CD4-positive, alpha-beta memory T cell (primary cell): Measurements from ENCODE around the gene SCYGR1. TPM values are rescaled to one million over a fixed set of nuclear protein-coding genes. Genes with fewer than 3 reads are reported as not detected.

ENCODE experiments used
- CTCF ChIA-PET: fragments of 350-600 bp; sonication (Branson Sonifier 250); formaldehyde crosslinking; loops from one replicate; lab custom pipeline; 2021; ENCODE audit warnings: inconsistent platforms; ENCODE audit not compliant: partially characterized antibody; lab: Charles Lee
- POLR2A ChIA-PET: fragments of 350-600 bp; sonication (Branson Sonifier 250); formaldehyde crosslinking; loops from one replicate; lab custom pipeline; 2021; ENCODE audit not compliant: partially characterized antibody; lab: Charles Lee
- DNase-seq, 5 donors: peaks; one replicate each; pipeline versions ENCODE4 v3.0.0 to v3.0.0-alpha.2; 2020 to 2022; ENCODE audit warnings: mixed read lengths in 1 of 5
- H3K27ac ChIP-seq: one replicate; pipeline ENCODE4 v1.7.0; 2013; ENCODE audit warnings: low read depth, low read length
- H3K27me3 ChIP-seq: 2 replicates; pipeline ENCODE4 v1.7.0; 2013; ENCODE audit warnings: mild to moderate bottlenecking, low read length, moderate library complexity; ENCODE audit not compliant: insufficient read depth
- H3K36me3 ChIP-seq: 2 replicates; pipeline ENCODE4 v1.7.0; 2013; ENCODE audit warnings: mild to moderate bottlenecking, low read length, moderate library complexity; ENCODE audit not compliant: insufficient read depth
- H3K4me1 ChIP-seq: 2 replicates; pipeline ENCODE4 v1.7.0; 2013; ENCODE audit warnings: mild to moderate bottlenecking, low read length, moderate library complexity; ENCODE audit not compliant: insufficient read depth
- H3K4me3 ChIP-seq, 2 donors: one replicate each; pipeline ENCODE4 v1.7.0; 2013; ENCODE audit warnings: low read length in 2 of 2, mild to moderate bottlenecking in 1 of 2
- H3K9me3 ChIP-seq, 2 donors: one replicate each; pipeline ENCODE4 v1.7.0; 2013; ENCODE audit warnings: low read length in 2 of 2, control low read depth in 1 of 2; ENCODE audit not compliant: control insufficient read depth in 1 of 2
- H3K27ac Mint-ChIP-seq, 7 donors: one replicate each; pipeline ENCODE4 v1.8.0; 2020 to 2021; ENCODE audit warnings: mixed read lengths in 7 of 7, mild to moderate bottlenecking in 6 of 7, inconsistent platforms in 3 of 7, moderate library complexity in 3 of 7
- H3K27me3 Mint-ChIP-seq, 2 donors: one replicate each; pipeline ENCODE4 v1.8.0; 2020 to 2021; ENCODE audit warnings: mixed read lengths in 2 of 2
- H3K36me3 Mint-ChIP-seq, 2 donors: one replicate each; pipeline ENCODE4 v1.8.0; 2020 to 2021; ENCODE audit warnings: mixed read lengths in 2 of 2, inconsistent platforms in 1 of 2, mild to moderate bottlenecking in 1 of 2
- H3K4me1 Mint-ChIP-seq, 4 donors: one replicate each; pipeline ENCODE4 v1.8.0; 2020 to 2021; ENCODE audit warnings: mixed read lengths in 4 of 4, mild to moderate bottlenecking in 1 of 4
- H3K4me3 Mint-ChIP-seq, 8 donors: one replicate each; pipeline ENCODE4 v1.8.0; 2020 to 2021; ENCODE audit warnings: mixed read lengths in 8 of 8, mild to moderate bottlenecking in 7 of 8, moderate library complexity in 6 of 8, inconsistent platforms in 3 of 8
- H3K9me3 Mint-ChIP-seq, 8 donors: one replicate each; pipeline ENCODE4 v1.8.0; 2020 to 2021; ENCODE audit warnings: mixed read lengths in 8 of 8, mild to moderate bottlenecking in 5 of 8, inconsistent platforms in 3 of 8, moderate library complexity in 1 of 8
- intact Hi-C: fragments of 100-400 bp; cut with micrococcal nuclease; formaldehyde crosslinking; loops from one replicate; pipeline ENCODE4 v1.15.1; 2023
- polyA plus RNA-seq, 2 donors: library from polyadenylated mRNA; unstranded; fragments of 300-500 nt; fragmentation: Illumina TruSeq; gene quantifications; one replicate each; pipeline ENCODE4 v1.2.3, GENCODE V29; 2021
- total RNA-seq, 2 experiments: library from RNA; stranded (reverse); gene quantifications; one replicate each; pipeline ENCODE4 v1.2.3, GENCODE V29; 2021

The SCYGR1 gene
- total and polyA plus RNA-seq, 4 experiments from 2014 or later = not detected

- Mint-ChIP-seq H3K4me3 (no peak overlapping the region), H3K36me3 (peaks cover 18 to 40% of the 10 kb centered on the region in 2 donors), H3K9me3 (no peaks in the 10 kb centered on the region), H3K27ac (peak overlapping the region in 4 of 7 donors; percentile 2 to 76 (median 26)), H3K27me3 (no peaks in the 10 kb centered on the region), H3K4me1 (peaks cover 0 to 4% (median 0%) of the 10 kb centered on the region in 4 donors)
- no peaks in the 10 kb centered on the region for H3K4me1 ChIP-seq
- no peaks in the 10 kb centered on the region for H3K9me3 ChIP-seq
- peaks cover 17% of the 10 kb centered on the region for H3K36me3 ChIP-seq
- no peaks in the 10 kb centered on the region for H3K27me3 ChIP-seq
- intact Hi-C loops = no loop called here
- CTCF ChIA-PET = no interaction called here
- no peak overlapping the region for H3K27ac ChIP-seq
- POLR2A ChIA-PET = no interaction called here
- DNase-seq = no peak
- H3K4me3 ChIP-seq = no peak overlapping the region
Observed at GRCh38 chr2:227351639-227352038, 36.1 kb downstream of the SCYGR1 start.

GRCh38 chr2:227349989-227350612 lies 37.6 kb downstream of the SCYGR1 start:
- no peak for DNase-seq
- Histone ChIP-seq H3K4me1 (no peaks in the 10 kb centered on the region), H3K27ac (no peak overlapping the region), H3K4me3 (no peak overlapping the region), H3K9me3 (no peaks in the 10 kb centered on the region), H3K27me3 (no peaks in the 10 kb centered on the region), H3K36me3 (peaks cover 6% of the 10 kb centered on the region)
- POLR2A ChIA-PET = interaction anchor here (0.6 to 2.5 kb wide), 2 partner anchors 25 to 39 kb away, joined by 3 to 7 read pairs; partner anchors contain the start of gene MFF
- Mint-ChIP-seq H3K27me3 (no peaks in the 10 kb centered on the region), H3K9me3 (no peaks in the 10 kb centered on the region), H3K4me3 (no peak overlapping the region), H3K36me3 (peaks cover 18 to 40% of the 10 kb centered on the region in 2 donors), H3K4me1 (peaks cover 0 to 4% (median 0%) of the 10 kb centered on the region in 4 donors), H3K27ac (no peak overlapping the region)
- CTCF ChIA-PET = no interaction called here
- intact Hi-C loops = no loop called here

- H3K9me3 Mint-ChIP-seq = no peaks in the 10 kb centered on the region
- H3K36me3 Mint-ChIP-seq = peaks cover 14 to 40% of the 10 kb centered on the region in 2 donors
- H3K9me3 ChIP-seq = no peaks in the 10 kb centered on the region
- H3K4me3 ChIP-seq = no peak overlapping the region
- ChIA-PET CTCF (interaction anchor here (0.7 kb wide), 1 partner anchor 110 kb away, joined by 3 read pairs; no protein-coding TSS in a partner anchor), POLR2A (interaction anchor here (2.5 kb wide), 1 partner anchor 23 kb away, joined by 7 read pairs; the partner anchor contains the start of gene MFF)
- no peaks in the 10 kb centered on the region for H3K27me3 Mint-ChIP-seq
- intact Hi-C loops = no loop called here
- H3K27ac Mint-ChIP-seq = peak overlapping the region in 1 of 7 donors; percentile 45
- no peaks in the 10 kb centered on the region for H3K27me3 ChIP-seq
- H3K4me1 ChIP-seq = no peaks in the 10 kb centered on the region
- no peak for DNase-seq
- H3K27ac ChIP-seq = no peak overlapping the region
- H3K4me3 Mint-ChIP-seq = no peak overlapping the region
- H3K36me3 ChIP-seq = peaks cover 6% of the 10 kb centered on the region
- H3K4me1 Mint-ChIP-seq = peaks cover 0 to 4% (median 0%) of the 10 kb centered on the region in 4 donors
Observed at GRCh38 chr2:227348324-227348723, 39.4 kb downstream of the SCYGR1 start.

- Histone ChIP-seq H3K36me3 (peaks cover 6% of the 10 kb centered on the region), H3K4me1 (no peaks in the 10 kb centered on the region), H3K4me3 (no peak overlapping the region), H3K9me3 (no peaks in the 10 kb centered on the region), H3K27ac (no peak overlapping the region), H3K27me3 (no peaks in the 10 kb centered on the region)
- no peaks in the 10 kb centered on the region for H3K9me3 Mint-ChIP-seq
- ChIA-PET POLR2A (no interaction called here), CTCF (no interaction called here)
- no peaks in the 10 kb centered on the region for H3K27me3 Mint-ChIP-seq
- peaks cover 0 to 4% (median 0%) of the 10 kb centered on the region in 4 donors for H3K4me1 Mint-ChIP-seq
- no peak overlapping the region for H3K27ac Mint-ChIP-seq
- H3K4me3 Mint-ChIP-seq = no peak overlapping the region
- intact Hi-C loops = no loop called here
- DNase-seq = no peak
- peaks cover 21 to 48% of the 10 kb centered on the region in 2 donors for H3K36me3 Mint-ChIP-seq
Observed at GRCh38 chr2:227347117-227347516, 40.6 kb downstream of the SCYGR1 start.

- Histone ChIP-seq H3K4me3 (no peak overlapping the region), H3K27me3 (no peaks in the 10 kb centered on the region), H3K27ac (no peak overlapping the region), H3K4me1 (no peaks in the 10 kb centered on the region), H3K9me3 (no peaks in the 10 kb centered on the region), H3K36me3 (peaks cover 6% of the 10 kb centered on the region)
- ChIA-PET CTCF (no interaction called here), POLR2A (no interaction called here)
- intact Hi-C loops = no loop called here
- H3K4me3 Mint-ChIP-seq = no peak overlapping the region
- no peaks in the 10 kb centered on the region for H3K9me3 Mint-ChIP-seq
- H3K4me1 Mint-ChIP-seq = peaks cover 0 to 2% (median 0%) of the 10 kb centered on the region in 4 donors
- DNase-seq = no peak
- no peaks in the 10 kb centered on the region for H3K27me3 Mint-ChIP-seq
- peaks cover 30 to 63% of the 10 kb centered on the region in 2 donors for H3K36me3 Mint-ChIP-seq
- no peak overlapping the region for H3K27ac Mint-ChIP-seq
Observed at GRCh38 chr2:227344231-227344630, 43.5 kb downstream of the SCYGR1 start.

GRCh38 chr2:227341553-227341952 lies 46.2 kb downstream of the SCYGR1 start:
- intact Hi-C loops = no loop called here
- H3K9me3 Mint-ChIP-seq = no peaks in the 10 kb centered on the region
- H3K4me1 Mint-ChIP-seq = peaks cover 0 to 3% (median 0%) of the 10 kb centered on the region in 4 donors
- Histone ChIP-seq H3K27ac (no peak overlapping the region), H3K36me3 (peaks cover under 1% of the 10 kb centered on the region), H3K4me1 (no peaks in the 10 kb centered on the region), H3K4me3 (no peak overlapping the region), H3K27me3 (no peaks in the 10 kb centered on the region), H3K9me3 (no peaks in the 10 kb centered on the region)
- peaks cover 31 to 52% of the 10 kb centered on the region in 2 donors for H3K36me3 Mint-ChIP-seq
- CTCF ChIA-PET = interaction anchor here (0.7 kb wide), 1 partner anchor 147 kb away, joined by 3 read pairs; no protein-coding TSS in a partner anchor
- H3K27ac Mint-ChIP-seq = no peak overlapping the region
- H3K27me3 Mint-ChIP-seq = no peaks in the 10 kb centered on the region
- POLR2A ChIA-PET = no interaction called here
- no peak overlapping the region for H3K4me3 Mint-ChIP-seq
- DNase-seq = no peak

- peaks cover 40 to 53% of the 10 kb centered on the region in 2 donors for H3K36me3 Mint-ChIP-seq
- POLR2A ChIA-PET = no interaction called here
- peaks cover 10% of the 10 kb centered on the region for H3K36me3 ChIP-seq
Observed at GRCh38 chr2:227340106-227340505, 47.6 kb downstream of the SCYGR1 start.

More at GRCh38 chr2:227340106-227340505, 47.6 kb downstream of the SCYGR1 start:
- DNase-seq = no peak
- H3K9me3 Mint-ChIP-seq = no peaks in the 10 kb centered on the region
- intact Hi-C loops = no loop called here
- CTCF ChIA-PET = interaction anchor here (1.8 kb wide), 1 partner anchor 12 kb away, joined by 5 read pairs; no protein-coding TSS in a partner anchor
- H3K27me3 Mint-ChIP-seq = no peaks in the 10 kb centered on the region
- Histone ChIP-seq H3K4me3 (no peak overlapping the region), H3K27ac (no peak overlapping the region), H3K27me3 (no peaks in the 10 kb centered on the region), H3K4me1 (no peaks in the 10 kb centered on the region), H3K9me3 (no peaks in the 10 kb centered on the region)
- H3K4me1 Mint-ChIP-seq = peaks cover 0 to 3% (median 0%) of the 10 kb centered on the region in 4 donors
- H3K4me3 Mint-ChIP-seq = no peak overlapping the region
- H3K27ac Mint-ChIP-seq = no peak overlapping the region
